Hindlimb muscle (tissue), 1 donor: Measurements from ENCODE around the gene SH2B3. TPM values are rescaled to one million over a fixed set of nuclear protein-coding genes. Genes with fewer than 3 reads are reported as not detected.

Experiments
- DNase-seq: peaks from one replicate; pipeline ENCODE4 v3.0.0-alpha.2; 2013
- polyA plus RNA-seq: library from polyadenylated mRNA; unstranded; fragments of 120-200 nt; gene quantifications from one replicate; pipeline ENCODE4 v1.2.1, GENCODE V29; 2013; ENCODE audit not compliant: insufficient read length

SH2B3 gene
- polyA plus RNA-seq, 1 donor, result 19.1 TPM

DNA sequence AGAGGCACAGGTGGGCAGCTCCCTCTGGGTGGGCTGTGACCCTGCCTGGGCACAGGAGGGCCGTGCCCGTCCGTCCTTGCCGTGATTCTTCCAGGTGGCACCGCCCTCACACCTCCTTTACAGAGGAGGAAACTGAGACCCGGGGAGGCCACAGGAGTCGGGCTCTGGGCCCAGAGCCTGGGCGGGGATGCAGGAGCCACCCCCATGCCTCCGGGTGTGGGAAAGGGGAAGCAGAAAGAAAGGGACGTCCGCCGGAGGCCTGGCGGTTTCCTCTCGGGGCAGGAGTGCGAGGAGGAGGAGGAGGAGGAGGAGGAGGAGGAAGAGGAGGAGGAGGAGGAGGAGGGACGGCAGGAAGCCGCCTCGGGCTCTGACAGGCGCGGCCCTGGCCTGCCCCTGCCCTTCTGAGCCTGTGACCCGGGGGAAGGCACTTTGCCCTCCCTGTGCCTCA, 23.0 kb downstream of the SH2B3 start:
- no peak for DNase-seq

DNA sequence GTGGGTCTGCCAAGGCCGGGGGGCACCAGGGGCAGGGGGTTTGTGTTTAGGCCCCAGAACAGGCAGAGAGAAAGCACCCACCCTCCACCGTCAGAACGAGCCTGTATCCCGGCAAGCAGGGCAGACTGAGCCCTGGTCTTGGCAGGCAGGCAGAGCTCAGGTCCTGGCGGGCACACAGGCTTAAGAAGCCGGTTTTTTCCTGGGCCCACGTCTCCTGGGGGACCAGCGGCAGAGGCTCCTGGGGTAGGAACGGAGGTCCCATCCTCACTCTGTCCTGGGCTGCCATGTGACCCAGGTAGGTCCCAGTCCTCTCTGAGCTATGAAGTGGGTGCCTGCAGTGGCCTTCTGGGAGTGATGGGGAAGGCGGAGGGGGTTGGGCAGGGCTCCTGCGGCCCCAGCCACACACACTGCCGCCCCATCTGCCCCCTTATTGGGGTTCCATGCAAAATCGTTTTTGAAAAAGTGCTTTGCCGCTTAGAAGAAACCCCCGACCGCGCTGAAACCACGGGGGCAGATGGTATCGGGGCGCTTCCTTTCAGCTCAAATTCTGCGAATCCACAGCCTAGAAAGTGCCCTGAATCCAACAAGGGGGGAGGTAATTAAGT, 24.2 kb downstream of the SH2B3 start:
- DNase-seq, result no peak

DNA sequence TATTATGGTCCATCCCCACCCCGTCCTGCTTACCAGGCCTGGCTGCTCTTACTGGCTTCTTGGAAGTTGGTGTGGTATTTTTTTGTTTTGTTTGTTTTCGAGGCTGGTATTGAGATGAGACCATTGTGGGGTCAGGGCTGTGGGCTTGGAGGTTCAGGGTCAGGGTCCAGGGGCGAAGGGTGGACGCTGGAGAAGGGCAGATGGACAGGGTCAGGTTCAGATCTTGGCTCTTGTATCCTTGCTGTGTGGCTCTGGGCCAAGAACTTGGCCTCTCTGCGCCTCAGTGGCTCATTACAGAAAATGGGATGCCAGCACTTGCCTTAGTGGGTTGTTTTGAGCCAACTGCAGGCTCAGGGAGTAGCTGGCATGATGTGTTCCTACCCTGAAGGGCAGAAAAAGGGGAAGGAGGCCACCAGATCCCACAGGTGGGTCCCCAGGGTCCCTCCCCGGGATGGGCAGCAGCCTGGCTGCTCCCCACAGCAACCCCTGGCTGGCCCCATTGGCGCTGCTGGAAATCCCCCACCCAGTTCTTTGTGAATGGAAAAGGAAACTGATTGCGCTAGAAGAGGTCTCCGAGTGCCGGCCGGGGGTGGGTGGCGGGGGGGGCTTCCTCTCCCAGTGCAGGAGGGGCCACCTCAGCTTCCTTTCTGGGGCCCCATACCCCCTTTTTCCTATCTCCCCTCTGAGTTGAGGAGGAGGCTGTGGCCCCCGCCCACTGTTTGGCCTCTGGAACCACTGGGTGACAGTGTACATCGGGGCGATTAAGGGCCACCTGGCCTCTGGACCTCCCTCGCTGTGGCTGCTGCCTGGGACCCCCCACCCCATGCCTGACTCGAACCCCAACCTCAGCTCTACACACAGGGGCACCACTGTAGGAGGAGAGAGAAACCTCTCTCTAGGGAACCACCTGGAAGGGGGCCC, 25.0 kb downstream of the SH2B3 start:
- no peak for DNase-seq

DNA sequence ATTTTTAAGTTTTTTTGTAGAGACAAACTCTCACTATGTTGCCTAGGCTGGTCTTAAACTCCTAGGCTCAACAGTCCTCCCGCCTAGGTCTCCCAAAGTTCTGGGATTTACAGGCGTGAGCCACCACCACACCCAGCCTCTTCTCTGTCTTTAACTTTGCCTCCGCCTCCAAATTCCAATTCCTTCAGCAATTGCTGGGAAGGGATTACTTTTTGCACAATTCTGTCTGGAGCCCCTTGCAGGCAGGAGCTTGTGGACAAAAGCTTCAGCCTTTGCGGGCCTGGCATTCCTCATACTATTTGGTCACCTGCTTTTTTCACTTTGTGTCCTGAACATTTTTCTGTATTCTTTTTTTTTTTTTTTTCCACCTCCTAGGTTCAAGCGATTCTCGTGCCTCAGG, 26.0 kb downstream of the SH2B3 start:
- no peak for DNase-seq

DNA sequence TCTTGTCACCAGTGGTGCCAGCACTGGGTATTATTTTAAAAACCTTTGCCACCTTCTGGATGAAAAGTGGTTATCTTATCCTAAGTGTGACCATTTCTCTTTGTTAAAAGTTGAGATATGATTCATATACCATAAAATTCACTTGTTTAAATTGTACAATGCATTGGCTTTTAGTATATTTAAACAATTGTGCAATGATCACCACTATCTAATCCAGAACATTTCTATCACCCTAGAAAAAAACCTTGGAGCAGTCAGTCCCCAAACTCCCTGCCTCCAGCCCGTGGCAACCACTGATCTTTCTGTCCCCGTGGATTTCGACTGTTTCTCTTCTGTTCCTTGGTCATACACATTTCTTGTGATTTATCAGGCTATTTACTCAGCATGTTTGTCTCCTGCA, 28.3 kb downstream of the SH2B3 start:
- DNase-seq, result no peak

DNA sequence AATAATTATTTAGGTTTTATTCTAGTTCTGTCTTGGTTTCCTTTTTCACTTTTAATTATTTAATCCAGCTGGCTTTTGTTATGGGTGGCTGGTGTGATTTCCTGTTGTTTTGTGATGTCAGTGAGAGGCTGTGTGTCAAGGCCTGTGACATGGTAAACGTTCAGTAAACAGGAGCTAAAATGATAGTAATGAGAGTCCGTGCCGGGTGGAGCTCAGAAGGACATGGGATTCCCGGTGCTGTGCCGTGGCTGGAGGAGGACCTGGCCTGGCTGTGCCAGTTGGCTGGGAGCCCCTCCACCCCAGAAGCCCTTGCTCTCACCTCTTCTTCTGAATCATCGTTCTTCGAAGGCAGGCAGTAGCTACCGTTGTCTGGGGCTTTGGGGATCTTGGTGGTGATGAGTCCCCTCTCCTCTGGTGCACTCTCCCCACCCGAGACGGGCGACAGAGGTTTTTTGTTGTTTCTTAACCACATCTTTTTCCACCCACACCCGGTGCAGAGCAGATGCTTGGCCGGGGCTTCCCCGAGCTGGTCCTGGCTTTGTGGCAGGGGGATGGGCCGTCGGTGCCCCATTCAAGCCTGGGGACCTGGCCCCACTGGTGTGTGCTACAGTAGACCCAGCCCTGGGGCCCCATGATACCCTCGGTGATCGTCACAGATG, 29.1 kb downstream of the SH2B3 start:
- DNase-seq, result peak; percentile 59

DNA sequence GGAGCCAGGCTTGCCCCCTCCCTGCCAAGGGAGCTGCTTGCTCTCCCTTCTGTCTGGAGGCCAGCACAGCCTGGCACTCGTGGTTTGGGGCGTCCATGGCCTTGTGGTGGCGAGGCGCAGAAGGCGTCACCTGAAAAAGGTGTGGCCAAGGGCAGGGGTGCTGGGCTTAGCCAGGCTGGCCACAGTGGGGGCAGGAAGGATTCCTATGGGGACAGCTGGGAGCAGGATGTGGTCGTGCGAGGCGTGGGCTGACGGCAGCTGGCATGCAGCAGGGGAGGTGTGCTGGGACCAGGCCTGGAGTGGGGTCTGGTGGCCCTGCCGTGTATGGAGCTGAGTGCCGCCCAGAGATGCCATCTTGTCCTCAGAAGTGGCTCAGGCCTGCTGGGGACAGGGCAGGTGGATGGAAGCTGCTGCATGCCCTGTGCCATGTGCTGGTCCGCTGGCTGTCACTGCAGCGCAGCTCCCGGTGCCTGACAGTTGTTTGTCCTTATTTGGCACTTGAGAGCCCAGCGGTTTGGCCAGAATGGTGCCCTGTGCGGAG, 30.0 kb downstream of the SH2B3 start:
- no peak for DNase-seq

DNA sequence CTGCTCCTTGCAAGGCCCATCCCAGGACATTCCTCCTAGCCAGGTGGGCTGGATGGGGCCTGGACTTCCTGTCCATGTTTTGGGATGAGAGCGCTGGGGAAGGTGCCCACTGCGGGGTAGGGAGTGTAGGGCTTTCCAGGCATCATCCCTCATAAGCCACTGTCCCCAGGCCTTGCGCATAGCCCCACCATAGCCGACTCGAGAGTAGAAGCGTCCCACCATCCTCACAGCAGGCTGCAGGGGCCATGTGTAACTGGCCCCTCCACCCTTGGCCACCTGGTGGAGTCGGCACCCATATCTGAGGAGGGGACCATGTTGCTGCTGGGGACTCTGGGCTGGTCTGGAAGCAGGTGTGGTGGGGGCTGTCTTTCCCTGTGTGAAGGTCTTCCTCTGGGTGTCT, 30.5 kb downstream of the SH2B3 start:
- DNase-seq, result no peak

DNA sequence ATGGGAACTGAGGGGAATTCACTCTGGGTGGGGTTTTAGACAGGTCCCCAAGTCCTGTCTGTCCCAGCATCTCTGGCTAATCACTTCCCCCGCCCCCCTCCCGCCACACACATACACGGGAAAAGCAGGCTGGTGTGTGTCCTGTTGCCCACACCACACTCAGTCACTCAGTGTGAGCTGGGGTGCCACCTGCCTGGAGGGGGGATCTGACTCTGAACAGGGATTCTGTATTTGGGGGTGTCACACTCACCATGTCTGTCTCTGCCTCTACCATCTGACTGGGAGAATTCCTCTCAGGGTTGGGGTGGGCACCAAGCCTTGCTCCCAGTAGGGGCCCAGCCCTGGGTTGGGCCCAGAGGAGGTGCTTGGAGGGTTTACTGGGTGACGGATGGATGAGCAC, 31.1 kb downstream of the SH2B3 start:
- no peak for DNase-seq

DNA sequence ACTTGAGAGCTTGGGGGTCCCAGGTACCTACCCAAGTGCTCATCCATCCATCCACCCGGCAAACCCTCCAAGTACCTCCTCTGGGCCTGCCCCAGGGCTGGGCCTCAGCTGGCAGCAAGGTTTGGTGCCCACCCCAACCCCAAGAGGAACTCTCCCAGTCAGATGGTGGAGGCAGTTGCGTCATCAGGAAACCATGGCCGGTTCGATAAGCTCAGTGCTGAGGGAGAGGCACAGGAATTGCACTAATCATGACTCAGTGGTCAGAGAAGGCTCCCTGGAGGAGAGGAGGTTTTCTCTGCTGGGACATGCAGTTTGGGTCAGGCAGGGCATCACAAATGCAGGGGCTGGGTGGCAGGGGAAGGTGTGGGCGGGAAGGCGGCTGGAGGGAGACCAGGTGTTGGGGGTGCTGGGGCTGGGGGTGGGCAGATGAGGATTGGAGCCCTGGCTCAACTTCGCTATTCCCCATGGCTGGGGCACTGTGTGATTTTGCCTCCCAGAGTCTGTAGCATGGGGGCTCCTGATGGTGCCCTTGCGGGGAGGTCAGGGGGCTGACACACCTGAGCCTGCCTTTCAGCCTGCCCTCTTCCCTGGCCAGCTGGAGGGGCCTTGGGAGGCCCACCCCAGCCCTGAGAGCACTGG, 32.2 kb downstream of the SH2B3 start:
- no peak for DNase-seq

DNA sequence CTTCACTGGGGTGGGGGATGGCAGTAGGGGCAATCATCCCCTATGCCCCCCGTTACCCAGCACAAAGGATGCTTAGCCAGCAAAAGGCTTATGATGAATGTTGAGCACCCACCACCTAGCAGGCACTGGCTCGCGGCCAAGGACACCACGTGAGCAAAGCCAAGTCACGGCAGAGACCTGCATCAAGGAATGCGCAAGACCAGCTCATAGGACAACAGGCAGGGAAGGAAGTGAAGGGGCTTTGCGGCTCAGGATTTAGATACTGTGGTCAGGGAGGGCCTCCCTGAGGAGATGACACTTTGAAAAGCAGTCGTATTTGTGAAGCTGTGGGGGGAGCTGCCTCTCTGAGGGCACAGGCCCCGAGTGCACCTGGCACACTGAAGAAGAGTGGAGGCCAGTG, 32.8 kb downstream of the SH2B3 start:
- no peak for DNase-seq

DNA sequence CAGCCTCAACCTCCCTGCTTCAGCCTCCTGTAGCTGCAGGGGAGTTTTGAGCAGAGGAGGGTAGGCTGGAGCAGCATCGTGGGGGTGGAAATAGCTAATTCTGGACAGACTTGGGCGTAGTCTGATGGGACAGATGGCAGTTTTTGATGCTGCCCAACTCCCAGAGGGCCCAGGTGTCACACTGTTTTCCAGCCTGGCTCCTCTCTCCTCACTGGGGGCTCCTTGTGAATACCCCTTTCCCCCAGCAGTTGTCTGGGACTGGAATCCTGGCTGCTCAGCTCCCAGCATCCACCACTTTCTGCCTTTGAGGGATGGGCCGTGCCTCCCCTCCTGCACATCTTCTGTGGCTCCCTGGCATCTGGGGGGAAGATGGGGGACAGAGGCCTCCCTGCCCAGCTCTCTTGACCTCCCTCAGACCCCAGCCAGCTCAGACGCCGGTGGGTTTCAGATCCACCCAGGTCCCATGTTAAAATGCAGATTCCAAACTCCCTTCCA, 34.0 kb downstream of the SH2B3 start:
- DNase-seq, result no peak

DNA sequence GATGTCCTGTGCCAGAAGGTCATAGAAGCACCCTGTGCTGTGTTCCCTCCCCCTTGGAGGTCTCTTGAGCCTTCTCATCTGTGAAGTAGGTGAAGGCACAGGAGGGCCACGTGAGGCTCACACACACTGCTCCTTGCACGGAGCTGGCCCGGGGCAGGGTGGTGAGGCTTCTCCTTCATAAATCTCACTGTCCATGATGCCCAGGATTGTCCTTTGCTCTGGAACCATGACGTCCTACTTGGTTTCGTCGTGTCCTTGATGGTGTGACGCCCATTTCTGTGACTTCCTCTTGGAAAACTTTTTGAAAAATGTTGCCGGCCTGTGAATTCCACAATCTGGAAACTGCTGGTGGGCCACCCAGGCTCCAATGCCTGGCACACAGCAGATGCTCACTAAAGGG, 34.4 kb downstream of the SH2B3 start:
- no peak for DNase-seq

DNA sequence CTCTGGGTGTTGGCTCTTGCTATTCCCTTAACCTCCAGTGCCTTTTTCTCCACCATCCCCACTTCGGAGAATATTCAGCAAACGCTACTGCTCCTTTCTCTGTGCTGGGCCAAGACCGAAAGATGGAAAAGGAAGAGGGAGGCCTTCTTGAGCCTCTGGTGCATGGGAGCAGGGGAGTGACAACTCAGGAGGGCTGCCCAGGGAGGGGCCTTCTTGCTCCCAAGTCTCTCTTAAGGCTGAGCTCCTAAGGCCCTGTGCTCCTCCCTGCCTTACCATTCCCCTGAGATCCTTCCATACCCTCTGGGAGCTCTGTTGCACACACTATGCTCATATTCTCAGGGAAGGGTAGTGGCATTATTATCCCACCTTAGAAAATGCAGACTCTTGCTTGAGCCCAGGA, 34.9 kb downstream of the SH2B3 start:
- no peak for DNase-seq

DNA sequence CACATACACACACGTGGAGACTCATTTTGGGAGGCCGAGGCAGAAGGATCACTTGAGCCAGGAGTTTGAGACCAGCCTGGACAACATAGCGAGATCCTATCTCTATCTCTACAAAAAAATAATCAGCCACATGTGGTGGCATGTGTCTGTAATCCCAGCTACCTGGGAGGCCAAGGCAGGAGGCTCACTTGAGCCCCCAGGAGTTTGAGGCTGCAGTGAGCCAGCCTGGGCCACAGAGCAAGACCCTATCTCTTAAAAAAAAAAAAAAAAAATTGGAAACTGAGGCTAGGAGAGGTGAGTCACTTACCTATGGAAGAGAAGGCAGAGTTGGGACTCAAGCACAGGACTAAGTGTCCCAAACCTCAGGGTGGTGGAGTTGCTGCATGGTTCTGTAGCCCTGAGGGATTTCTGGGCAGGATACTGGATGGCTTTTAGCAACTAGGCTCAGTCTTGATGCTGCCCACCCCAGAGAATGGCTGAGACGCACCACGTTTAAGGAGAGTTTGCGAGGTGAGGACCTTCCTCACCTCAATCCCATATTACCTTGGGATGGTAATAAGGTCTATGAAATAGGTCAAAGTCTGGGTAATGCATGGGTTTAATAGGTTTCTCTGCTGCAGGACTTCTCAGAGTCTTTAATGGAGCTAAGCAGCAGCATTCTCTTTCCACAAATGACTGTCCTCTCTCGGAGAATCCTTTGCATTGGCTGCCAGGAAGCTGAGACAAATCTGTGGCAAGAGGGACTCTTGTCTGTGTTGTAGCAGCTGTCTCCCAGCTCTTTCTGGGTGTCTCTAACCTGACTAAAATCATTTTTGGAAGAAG, 35.6 kb downstream of the SH2B3 start:
- no peak for DNase-seq

DNA sequence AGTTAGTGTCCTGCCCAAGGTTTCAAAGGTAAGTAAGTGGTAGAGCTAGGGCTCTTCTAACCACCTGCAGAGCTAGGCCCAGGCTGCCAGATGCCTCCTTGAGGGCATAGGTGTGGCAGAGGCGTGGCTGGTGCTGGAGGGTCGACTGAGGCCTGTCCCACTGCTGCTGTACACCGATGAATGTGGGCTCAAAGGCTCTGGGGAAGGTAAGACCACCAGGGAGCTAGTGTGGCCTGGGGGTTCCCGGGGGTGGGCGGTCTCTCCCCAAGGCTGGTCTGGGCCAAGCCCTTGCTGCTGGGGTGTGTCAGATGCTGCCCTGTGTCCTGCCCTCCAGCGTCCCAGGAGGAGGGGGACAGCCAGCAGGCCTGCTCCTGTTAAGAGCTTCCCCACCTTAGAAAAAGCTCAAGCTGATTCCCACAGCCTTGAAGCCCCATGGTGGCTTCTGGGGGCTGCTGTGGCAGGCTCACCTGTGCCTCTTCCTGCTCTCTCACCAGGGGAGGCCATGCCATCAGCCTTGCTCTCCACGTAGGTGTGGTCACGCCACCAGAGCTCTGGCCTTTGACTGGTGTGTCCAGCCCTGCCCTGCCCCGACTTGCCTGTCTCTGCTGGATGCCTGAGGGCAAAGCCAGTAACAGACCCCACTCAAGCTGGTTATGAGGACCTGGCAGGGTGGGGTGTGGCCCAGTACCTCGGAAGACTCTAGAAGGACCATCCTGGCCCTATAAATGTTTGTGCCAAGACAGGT, 36.8 kb downstream of the SH2B3 start:
- DNase-seq, result no peak

DNA sequence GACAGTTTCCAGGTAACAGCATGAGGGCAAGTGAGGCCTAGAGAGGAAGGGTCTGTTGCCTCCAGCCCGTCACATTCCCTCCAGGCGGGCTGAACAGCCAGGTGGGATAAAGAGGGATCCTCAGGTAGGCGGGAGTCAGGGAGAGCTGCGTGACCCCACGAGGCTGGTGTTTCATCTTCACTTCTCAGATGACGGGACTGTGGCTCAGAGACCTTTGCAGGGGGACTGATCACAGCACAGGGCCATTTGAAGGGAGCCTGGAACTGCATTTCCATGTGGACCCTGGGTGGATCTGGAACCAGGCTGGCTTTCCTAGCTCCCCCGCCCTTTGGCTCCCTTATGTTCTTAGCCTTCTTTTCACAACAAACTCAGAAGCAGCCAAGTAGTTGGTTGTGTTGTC, 37.4 kb downstream of the SH2B3 start:
- DNase-seq, result no peak

DNA sequence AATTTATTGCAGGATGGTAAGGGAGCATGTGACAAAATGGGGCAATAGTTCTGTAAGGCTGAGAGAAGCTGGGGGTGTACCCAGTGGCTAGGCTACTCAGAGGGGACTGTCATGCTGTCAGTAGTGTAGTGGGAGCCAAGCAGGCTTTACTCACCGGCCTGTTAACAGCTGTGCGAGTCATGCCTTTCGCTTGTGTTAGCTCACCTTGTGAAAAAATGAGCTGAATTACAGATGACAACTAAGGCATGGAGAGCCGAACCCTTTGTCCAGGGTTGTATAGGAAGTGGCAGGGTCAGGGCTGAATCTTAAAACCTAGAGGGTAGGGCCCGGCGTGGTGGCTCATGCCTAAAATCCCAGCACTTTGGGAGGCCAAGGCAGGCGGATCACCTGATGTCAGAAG, 37.9 kb downstream of the SH2B3 start:
- DNase-seq, result no peak

DNA sequence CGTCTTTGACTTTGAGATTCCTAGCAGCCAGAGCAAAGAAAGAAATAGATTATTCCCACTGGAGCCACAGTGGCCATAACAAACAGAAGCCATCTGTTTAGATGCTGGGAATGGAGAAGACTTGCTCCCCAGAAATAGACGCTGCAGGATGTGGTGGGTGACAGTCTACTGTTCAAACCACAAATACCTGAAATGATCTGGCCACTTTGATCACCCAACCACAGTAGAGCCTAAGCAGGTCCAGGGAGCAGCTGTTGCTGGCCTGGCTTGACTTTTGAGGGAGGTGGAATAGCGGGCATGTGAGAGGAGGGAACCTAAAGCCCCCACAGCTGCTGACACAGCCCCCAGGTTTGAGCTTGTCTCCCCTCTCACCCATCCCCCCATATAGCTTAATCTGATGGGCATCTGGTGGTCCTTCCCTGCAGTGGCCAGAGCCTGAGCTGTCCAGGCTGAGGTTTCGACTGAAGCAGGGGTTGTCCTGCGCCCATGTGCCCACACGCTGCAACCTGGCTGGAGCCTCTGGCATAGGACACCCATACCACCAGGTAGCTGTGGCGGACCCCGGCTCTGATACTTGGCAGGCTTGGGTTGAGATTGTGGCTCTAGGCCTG, 38.7 kb downstream of the SH2B3 start:
- DNase-seq, result no peak

DNA sequence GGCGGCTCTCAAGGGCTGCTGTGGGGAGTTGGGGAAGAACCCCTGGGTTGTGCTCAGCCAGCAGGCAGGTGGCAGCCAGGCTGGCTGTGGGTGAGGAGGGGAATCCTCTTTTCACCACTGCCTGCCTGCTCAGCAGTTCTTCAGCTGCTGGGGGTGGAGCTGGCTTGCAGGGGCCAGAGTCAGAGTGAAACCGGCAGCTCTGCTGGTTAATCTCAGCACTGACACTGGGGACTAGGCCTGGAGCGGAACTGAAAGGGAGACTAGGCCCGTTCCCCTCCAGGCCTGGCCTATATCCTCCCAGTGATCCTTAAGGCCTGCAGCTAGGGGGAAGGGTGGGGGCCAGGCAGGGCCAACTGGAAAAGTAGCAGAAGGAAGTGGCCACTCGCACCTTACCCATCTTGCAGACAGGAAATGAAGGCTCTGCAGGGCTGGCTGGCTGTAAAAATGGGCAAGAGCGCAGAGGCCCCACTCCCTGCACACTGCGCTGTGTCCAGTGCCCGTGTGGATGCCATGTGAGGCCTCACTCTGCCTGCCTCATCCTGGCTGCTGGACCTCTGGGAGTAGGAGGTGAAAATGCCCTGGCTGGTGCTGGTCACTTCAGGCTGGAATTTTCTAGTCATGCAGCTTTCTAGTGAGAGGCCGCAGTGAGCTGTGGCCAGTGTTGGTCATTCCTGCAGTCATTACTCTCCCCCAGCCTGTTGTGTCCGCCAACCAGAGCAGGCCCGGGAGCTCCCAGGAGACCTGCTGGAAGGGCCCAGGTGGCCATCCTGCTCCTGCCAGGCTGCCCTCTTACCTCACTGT, 39.4 kb downstream of the SH2B3 start:
- no peak for DNase-seq
